Measurements from ENCODE around the gene RAB33B.
"Not testable (repeated sequence)": the region's sequence is repeated elsewhere in the genome, so short reads cannot be mapped to it uniquely, and the experiment has no call there.

Gene RAB33B

DNA sequence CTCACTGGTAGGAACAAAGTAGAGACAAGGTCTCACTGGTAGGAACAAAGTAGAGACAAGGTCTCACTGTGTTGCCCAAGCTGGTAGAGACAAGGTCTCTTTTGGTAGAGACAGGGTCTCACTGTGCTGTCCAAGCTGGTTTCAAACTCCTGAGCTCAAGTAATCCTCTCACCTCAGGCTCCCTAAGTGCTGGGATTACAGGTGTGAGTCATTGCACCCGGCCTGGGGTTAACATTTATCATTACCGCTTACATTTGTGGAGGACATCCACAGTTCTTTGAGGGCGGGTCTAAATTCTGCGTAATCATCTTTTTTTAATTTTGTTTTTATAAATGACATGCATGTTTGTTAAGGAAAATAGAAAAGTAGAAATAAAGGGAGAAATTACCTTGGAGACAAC, 12.0 kb downstream of the RAB33B start:
- DNase-seq, result no peak

DNA sequence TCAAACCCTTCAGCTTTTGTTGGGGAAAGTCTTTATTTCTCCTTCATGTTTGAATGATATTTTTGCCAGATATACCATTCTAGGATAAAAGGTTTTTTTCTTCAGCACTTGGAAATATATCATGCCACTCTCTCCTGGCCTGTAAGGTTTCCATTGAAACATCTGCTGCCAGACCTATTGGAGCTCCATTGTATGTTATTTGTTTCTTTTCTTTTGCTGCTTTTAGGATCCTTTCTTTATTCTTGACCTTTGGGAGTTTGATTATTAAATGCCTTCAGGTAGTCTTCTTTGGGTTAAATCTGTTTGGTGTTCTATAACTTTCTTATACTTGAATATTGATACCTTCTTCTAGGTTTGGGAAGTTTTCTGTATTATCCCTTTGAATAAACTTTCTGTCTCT, 14.8 kb downstream of the RAB33B start:
- DNase-seq, result not testable (repeated sequence)

DNA sequence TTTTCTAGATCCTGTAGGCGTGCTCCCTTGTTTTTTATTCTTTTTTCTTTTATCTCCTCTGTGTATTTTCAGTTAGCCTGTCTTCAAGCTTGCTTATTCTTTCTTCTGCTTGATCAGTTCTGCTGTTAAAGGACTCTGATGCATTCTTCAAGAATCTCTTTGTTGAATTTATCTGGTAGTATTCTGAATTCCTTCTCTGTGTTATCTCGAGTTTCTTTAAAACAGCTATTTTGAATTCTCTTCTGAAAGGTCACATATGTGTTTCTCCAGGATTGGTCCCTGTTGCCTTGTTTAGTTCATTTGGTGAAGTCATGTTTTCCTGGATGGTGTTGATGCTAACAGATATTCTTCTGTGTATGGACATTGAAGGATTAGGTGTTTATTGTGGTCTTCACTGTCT, 15.3 kb downstream of the RAB33B start:
- no peak for DNase-seq

DNA sequence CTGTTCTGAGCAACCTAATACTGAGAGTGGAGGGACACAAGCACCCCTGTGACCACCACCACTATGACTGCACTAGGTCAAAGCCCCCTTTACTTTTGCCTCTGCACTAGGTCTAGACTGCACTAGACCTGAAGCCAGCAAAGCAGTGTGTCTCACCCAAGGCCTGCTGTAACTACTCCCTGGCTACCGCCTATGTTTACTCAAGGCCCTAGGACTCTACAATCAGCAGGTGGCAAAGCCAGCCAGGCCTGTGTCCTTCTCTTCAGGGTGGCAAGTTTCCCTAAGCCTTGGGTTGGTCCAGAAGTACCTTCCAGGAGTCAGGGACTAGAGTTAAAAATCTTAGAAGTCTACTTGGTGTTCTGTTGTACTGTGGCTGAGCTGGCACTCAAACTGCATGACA, 15.9 kb downstream of the RAB33B start:
- no peak for DNase-seq

DNA sequence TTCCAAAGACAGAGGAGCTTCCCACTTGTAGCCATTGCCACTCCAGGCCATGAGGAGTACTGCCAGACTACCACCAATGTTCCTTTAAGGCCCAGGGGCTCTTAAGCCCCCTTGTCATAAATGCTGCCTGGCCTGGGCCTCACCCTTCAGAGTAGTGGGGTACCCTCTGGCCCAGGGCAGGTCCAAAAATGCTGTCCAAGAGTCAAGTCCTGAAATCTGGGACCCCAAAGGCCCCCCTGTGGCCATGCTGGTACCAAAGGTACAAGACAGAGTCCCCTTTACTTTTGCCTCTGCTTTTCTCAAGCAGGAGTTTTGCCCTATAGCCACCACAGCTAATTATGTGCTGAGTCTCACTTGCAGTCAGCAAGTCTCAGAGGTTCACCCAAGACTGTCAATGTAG, 16.4 kb downstream of the RAB33B start:
- no peak for DNase-seq

DNA sequence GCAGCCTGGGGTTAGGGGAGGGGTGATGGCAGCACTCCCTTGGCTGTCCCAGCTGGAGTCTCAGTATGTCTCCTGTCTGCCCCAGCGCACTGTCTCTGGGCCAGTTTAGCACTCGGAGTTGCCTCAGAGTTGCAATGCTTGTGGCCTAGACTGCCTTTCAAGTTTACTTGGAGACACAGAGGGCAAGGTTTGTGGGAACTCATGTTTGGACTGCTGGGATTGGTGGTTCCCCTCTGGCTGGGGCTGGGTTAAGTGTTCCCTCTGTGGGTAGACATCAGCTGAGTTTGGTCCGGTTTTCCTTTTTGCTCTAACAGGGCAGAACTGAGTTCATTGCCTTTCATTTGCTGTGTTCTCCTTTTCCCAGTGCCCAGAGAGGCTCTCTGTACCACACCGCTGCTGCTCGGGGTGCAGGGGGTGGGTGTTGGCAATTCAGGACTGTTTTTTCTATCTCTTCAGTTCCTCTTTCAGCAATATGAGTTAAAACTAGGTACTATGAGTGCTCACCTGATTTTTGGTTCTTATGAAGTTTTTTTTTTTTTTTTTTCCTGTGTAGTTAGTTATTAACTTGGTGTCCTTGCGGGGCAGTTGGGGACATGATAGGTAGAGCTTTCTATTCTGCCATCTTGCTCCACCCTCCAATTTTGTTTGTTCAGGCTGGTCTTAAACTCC, 17.2 kb downstream of the RAB33B start:
- DNase-seq, result no peak

DNA sequence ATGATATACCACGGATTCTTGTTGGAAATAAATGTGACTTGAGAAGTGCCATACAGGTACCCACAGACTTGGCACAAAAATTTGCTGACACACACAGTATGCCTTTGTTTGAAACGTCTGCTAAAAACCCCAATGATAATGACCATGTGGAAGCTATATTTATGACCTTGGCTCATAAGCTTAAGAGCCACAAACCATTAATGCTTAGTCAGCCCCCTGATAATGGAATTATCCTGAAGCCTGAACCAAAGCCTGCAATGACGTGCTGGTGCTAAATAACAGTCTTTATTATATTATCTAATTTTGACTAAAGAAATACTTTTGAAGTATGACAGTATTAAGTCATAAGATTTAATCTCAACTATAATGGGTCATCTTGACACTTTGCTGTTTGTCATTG, 18.9 kb downstream of the RAB33B start:
- no peak for DNase-seq

DNA sequence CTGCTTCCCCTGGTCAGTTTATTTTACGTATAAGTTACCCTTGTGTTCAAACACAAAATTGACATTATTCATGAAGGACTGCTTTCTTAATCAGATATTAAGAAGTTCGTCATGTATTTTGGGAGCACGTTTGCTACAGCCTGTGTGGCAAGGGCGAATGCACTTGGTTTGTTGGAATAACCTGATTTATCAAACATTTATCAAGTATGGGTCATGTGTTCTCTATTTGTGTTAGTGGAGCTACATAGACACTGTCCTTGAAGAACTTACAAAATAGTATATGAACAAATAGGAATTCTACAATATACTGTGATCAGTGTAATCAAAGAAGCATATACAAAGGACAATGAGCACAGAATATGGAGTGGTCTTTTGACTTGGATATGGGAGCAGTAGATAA, 22.4 kb downstream of the RAB33B start:
- DNase-seq, result no peak

DNA sequence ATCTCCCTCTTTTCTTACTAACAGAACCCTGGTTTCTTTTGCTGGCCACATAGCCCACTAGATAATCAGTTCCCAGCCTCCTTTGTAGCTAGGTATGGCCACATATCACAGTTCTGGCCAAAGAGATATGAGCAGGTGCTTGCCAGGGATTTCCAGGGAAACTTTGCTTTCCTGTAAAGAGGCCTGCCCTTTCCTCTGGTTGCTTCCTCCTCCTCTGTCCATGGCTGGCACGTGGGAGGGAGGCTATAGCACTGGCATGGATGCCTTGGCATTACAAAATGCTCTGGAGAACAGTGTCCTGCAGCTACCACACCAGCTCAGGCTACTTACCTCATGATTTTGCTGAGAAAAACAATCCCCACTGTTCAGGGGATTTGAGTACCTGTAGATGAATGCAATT, 27.5 kb downstream of the RAB33B start:
- DNase-seq, result no peak

DNA sequence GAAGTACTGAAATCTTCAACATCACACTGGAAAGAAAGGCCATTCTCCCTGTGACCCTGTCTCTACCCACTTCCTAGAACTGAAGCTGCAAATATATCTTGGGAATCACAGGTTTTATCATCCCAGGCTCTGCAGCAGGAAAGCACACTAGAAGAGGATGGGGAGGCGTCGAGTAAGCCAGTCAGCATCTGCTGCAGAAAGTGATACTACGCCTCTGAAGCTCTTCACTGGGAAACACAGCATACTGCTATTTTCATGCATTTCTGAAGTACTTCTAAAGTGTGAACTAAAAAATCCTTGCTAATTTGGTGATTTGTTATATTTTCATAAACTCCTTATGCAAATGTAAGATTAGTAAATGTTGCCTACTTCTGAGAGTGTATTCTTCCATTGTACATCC, 29.1 kb downstream of the RAB33B start:
- no peak for DNase-seq

DNA sequence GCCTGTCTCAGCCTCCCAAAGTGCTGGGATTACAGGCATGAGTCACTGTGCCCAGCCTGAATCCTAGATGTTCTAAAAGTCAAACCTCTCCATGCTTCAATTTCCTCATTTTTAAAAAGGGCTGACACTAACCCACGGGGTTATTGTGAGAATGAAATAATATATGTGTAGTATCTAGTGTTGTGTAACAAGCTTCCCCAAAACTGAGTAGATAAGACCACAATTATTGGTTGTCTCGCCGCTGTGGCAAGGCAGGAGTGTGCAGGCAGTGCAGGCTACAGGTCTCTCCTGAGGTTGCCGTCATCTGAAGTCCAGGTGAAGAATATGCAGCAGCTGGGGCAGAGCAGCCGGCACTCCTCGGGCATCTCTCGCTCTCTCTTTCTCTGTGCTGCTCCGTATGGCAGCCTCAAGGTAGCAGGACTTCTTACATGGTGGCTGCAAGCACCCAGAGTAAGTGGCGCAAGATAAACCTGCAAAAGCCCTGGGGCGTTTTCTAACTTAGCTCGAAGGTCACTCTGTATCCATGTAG, 30.9 kb downstream of the RAB33B start:
- no peak for DNase-seq

DNA sequence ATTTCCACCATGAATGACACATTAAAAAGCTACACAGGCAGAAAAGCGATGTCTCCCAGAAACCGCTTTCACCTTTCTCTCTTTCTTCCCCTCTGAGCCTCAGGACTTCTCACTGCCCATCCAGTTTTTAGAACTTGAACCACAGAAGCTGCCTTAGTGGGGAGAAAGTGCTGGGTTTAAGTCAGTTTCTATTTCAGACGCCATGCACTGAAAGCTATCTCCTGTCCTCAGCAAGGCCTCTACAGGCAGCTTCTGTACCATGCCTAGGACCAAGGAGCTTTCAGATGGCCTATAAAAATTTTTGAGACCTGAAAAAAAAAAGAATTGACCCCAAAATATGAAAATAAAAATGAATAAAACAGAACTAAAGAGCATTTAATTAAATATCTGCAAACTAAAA, 34.5 kb downstream of the RAB33B start:
- DNase-seq, result no peak

DNA sequence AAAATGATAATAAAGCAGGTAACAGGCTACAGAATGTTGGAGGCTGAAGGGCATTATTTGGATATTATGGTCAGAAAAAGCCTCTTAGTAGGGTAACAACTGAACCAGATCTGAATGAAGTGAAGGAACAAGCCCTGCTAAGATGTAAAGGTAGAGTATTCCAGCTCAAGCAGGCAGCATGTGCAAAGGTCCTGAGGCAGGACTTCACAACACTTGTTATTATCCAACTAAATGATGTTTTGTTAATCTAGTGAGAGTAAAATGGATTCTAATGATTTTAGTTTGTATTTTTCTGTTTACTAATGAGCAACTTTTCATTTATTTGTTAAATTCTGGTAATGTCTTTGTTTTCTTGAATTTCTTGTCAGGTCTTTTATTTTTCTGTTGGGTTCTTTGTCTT, 35.7 kb downstream of the RAB33B start:
- no peak for DNase-seq

DNA sequence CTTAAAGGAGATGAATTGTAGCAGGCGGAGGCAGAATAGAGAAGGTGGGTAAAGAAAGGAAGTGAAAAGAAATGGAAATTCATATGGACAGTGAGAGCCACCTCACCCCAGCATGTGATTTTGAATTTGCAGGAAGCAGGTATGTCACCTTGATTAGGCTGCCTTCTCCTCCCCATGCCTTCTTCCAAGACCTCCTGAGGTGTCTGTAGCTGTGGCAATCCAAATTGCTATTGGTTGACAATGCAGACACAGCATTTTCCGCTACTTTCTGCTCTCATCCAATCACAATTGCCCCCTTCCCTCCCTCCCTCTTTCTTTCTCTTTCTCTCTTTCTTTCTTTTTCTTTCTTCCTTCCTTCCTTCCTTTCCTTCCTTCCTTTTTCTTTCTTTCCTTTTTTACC, 38.5 kb downstream of the RAB33B start:
- no peak for DNase-seq

DNA sequence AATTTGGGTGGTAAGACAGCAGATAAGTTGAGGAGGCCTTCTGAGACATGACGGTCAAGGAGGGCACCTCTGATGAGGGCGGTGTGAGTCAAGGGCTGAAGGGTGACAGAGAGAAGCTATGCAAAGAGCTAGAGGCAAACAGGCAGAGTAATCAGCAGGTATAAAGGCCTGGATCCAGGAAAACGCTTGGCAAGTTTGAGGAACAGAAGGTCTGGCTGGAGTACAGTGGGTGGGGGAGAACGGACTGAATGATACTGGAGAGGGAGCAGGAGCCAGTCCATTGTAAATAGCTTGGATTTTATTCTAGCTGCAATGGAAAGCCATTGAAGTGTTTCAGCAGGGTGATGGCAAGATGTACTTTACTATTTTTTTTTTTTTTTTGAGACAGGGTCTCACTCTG, 39.3 kb downstream of the RAB33B start:
- no peak for DNase-seq

DNA sequence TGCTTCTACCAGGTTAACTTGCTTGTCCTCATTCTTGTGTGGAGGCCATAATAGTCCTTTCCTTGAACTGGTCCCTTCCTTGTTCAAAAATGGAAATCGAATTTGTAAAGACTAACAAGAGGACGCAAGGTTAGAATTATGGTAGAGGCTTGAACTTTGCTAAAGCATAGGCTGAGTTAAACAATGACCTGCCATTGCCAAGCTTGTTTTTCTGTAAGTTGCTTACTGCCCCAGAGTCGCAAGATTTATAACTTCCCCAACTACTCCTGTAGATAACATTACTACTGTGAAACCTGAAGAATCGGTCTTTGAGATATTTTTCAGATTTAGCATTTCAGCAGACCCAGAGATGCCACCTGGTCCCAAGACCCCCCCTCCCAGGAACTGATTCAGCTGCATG, 45.3 kb downstream of the RAB33B start:
- no peak for DNase-seq

DNA sequence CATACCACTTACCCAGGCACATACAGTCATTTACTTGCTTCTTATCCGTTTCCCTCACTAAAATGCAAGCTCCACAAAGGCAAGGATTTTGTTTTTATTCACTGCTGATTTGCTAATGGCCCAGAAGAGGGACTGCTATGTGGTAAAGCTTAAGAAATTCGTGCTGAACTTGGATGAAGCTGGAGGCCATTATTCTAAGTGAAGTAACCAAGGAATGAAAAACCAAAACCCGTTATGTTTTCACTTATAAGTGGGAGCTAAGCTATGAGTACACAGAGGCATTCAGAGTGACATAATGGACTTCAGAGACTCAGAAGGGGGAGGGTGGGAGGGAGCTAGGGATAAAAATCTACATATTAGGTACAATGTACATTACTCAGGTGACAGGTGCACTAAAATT, 47.2 kb downstream of the RAB33B start:
- no peak for DNase-seq

DNA sequence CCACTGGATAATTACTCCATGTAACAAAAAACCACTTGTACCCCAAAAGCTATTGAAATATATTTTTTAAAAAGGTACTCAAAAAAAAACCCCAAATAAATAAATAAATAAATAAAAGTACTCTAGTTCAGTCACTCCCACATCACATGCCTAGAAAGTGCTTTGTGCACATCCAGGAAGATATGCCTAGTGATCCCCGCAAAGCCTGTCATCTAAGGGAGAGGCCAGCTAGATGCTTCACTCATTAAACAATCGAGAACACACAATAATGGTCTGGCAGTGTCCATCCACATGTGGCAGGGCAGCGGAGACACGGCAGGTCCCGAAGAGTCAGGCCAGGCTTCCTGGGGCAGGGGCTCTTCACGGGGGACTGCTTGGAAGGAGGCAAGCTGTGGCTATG, 47.6 kb downstream of the RAB33B start:
- DNase-seq, result no peak

DNA sequence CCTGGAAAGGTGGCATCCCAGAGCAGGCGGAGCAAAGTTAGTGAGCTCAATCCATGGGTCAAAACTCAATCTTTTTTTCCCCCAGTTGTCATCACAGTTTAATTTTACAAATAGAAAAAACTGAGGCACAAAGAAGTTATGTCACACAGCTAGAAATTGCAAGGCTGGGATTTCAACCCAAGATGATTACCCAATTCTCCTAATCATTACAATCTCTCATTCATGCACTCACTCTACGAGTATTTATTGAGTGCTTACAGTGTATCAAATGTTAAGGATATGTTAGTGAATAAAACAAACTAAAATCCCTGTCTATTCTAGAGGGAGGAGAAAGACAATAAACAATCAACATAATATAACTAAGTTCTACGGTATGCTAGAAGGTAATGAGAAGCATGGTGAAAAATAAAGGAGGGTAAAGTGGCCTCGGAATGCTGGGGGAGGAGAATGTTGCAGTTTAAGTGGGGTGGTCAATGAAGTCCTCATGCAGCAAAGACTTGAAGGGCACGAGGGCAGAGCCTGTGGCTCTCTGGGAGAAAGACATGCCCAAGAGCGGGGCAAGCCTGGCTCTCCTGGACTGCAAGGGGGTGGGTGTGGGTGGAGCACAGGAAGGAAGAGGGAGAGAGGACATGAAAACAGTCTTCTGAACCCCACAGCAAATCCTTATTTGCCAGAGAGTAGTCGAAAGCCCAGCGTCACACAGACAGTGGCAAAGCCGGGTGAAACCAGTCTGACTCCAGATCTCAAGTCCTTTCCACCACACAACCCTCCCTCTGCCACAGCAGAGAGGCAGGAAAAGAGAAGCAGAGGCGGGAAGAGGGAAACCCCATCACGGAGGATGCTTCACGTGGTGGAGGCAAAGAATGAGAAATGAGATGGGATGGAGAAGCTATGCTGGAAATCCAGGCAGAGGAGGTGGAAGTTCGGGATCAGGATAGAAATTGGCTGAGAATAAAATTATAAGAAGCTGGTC, 48.3 kb downstream of the RAB33B start:
- no peak for DNase-seq

DNA sequence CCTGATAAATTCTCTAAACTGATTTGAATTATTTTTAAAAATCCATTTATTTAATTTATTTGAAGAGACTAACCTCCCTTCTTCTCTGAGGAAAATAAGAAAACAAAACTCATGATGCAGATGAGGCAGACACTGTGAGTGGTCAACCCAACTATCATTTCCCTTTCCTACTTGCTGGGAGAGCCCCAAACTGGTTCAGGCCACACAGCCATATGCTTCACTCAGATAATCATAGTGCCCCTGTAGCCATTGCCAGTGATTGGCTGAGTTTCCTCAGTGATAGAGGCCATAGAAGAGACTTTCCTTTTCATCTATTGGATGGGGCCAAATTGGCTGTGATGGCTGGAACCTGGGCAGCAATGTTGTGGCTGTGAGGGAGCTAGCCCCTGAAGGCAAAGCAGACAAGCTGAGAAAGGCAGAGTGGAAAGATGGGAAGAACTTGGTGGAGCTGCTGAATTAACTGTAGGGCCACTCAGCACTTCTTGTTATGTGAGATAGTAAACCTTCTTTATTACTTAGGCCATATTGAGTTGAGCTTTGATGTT, 49.8 kb downstream of the RAB33B start:
- DNase-seq, result no peak

DNA sequence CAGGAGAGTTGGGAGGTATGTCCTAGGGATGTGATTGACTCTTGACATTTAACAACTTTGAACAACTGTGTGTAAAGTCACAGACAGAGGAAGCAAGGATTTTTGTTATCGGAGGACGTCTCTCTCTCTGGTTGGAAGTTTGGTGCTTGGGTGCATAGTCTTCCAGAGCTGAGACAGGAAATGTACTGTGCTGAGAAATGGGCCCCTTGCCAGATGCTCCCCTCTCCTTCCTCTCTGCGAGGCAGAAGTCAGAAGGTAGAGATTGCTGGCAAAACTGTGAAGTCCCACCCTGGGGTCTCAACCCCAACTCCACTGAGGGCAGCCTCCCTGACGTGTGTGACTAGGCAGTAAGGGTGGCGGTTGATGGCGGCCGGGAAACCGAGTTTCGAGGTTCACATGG, 52.9 kb downstream of the RAB33B start:
- DNase-seq, result no peak

DNA sequence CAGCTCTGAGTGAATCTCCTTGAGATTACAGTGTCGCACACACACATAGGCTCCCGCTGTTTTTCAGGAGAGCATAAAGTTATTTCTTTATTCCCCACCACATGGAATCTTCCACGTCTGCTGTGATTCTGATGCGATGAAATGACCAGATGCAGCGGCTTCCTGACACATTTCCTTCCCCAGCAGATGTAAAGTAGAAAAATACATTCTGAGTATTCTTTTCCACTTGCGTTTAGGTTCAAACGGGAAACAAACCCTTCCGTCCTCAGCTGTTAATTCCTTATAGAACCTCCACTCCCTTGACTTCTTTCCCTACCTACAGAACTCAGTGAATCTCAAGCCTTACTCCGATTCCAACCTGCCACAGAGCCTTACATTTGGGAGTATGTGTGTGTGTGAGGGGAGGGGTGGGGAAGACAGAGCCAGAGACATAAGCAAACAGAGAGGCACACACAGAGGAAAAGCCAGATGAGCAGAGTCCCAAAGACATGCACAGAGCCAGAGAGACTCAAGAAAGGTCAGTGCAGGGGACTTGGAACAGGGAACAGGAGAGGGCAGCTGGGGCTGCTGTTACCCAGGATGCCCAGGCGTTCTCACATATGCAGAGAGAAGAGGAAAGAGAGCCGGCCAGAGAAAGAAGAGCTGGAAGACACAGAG, 54.8 kb downstream of the RAB33B start:
- no peak for DNase-seq

DNA sequence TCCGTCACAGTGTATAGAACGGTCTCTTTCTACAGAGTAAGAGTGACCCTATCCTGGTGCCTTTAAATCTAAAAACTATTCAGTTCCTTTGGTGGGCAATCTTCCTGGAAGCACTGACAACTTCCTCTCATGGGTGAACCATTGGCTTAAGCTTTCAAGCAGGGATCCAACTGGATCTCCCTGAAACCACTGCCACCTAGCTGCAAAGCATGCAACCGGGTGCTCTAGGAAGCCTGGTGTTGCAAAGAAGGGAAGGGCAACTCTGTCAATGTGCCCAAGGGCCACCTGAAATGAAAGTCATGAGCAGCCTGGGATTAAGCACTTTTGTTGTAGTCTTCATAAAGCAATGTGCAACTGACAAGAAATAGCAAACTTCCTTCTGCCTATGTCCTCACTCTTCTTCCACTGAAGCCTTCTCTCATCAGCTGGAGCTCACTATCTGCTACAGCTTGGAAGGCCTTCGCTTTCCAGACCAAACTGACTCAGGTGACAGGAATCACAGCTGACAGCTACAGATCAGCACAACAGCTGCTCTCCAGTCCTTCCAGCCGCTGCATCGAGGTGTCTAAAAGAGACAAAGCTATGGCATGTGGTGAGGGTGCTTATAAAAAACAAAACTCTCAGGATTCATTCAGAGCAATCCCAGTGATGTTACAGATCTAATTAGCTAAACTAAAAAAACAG, 55.9 kb downstream of the RAB33B start:
- no peak for DNase-seq

All from NCI-H524 treated with DMSO at 0.1 percent for 48 hours (cell line).